ENCODE data around the gene HCLS1. TPM values are rescaled to one million over a fixed set of nuclear protein-coding genes. Genes with fewer than 3 reads are reported as not detected.

The HCLS1 gene
- total and polyA plus RNA-seq, 2 of the 8 experiments (the other 6 are each of a cell fraction or from before 2014, with no cell fraction given), result 0.53 to 1.3 TPM

DNA sequence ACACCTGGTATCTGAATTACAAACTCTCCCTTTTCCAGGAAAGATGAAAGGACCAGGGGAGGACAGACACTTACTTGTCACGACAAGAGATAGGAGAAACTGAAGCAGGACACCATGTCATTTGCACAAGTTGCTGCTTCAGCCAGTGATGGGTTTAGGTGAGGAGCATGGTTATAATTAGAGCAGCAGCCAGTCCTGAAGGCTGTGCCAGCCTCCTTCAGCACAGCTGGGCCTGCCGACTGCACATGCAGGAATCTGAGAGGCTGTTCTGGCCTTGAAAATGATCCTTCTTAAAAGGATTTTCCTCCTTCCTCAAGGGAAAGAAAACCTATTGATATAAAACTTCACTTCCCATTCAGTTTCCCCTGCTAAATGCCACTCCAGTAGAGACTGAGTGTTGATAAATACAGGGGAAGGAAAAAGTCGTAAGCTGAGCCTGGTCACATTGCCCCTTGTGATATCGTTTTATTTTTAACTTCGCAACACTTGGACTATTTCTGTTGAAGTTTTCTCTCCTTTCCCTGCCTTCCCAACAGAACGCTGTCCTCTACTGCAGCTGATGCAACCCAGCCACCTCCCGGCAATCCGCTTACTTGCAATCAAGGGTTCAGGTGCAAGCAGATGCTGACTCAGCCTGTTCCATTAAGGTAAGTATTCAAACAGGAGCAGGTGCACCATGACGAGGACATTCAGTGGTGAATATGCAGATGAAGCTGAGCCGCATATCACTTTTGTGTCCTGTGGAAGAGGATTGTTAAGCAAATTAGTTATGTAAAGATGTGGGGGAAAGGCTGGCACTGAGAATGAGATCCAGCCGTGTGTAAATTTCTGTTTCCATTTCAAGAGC is 67.6 kb downstream of the HCLS1 start, which contains the start of gene FBXO40 (continued):
- TF ChIP-seq, protein P1, sequence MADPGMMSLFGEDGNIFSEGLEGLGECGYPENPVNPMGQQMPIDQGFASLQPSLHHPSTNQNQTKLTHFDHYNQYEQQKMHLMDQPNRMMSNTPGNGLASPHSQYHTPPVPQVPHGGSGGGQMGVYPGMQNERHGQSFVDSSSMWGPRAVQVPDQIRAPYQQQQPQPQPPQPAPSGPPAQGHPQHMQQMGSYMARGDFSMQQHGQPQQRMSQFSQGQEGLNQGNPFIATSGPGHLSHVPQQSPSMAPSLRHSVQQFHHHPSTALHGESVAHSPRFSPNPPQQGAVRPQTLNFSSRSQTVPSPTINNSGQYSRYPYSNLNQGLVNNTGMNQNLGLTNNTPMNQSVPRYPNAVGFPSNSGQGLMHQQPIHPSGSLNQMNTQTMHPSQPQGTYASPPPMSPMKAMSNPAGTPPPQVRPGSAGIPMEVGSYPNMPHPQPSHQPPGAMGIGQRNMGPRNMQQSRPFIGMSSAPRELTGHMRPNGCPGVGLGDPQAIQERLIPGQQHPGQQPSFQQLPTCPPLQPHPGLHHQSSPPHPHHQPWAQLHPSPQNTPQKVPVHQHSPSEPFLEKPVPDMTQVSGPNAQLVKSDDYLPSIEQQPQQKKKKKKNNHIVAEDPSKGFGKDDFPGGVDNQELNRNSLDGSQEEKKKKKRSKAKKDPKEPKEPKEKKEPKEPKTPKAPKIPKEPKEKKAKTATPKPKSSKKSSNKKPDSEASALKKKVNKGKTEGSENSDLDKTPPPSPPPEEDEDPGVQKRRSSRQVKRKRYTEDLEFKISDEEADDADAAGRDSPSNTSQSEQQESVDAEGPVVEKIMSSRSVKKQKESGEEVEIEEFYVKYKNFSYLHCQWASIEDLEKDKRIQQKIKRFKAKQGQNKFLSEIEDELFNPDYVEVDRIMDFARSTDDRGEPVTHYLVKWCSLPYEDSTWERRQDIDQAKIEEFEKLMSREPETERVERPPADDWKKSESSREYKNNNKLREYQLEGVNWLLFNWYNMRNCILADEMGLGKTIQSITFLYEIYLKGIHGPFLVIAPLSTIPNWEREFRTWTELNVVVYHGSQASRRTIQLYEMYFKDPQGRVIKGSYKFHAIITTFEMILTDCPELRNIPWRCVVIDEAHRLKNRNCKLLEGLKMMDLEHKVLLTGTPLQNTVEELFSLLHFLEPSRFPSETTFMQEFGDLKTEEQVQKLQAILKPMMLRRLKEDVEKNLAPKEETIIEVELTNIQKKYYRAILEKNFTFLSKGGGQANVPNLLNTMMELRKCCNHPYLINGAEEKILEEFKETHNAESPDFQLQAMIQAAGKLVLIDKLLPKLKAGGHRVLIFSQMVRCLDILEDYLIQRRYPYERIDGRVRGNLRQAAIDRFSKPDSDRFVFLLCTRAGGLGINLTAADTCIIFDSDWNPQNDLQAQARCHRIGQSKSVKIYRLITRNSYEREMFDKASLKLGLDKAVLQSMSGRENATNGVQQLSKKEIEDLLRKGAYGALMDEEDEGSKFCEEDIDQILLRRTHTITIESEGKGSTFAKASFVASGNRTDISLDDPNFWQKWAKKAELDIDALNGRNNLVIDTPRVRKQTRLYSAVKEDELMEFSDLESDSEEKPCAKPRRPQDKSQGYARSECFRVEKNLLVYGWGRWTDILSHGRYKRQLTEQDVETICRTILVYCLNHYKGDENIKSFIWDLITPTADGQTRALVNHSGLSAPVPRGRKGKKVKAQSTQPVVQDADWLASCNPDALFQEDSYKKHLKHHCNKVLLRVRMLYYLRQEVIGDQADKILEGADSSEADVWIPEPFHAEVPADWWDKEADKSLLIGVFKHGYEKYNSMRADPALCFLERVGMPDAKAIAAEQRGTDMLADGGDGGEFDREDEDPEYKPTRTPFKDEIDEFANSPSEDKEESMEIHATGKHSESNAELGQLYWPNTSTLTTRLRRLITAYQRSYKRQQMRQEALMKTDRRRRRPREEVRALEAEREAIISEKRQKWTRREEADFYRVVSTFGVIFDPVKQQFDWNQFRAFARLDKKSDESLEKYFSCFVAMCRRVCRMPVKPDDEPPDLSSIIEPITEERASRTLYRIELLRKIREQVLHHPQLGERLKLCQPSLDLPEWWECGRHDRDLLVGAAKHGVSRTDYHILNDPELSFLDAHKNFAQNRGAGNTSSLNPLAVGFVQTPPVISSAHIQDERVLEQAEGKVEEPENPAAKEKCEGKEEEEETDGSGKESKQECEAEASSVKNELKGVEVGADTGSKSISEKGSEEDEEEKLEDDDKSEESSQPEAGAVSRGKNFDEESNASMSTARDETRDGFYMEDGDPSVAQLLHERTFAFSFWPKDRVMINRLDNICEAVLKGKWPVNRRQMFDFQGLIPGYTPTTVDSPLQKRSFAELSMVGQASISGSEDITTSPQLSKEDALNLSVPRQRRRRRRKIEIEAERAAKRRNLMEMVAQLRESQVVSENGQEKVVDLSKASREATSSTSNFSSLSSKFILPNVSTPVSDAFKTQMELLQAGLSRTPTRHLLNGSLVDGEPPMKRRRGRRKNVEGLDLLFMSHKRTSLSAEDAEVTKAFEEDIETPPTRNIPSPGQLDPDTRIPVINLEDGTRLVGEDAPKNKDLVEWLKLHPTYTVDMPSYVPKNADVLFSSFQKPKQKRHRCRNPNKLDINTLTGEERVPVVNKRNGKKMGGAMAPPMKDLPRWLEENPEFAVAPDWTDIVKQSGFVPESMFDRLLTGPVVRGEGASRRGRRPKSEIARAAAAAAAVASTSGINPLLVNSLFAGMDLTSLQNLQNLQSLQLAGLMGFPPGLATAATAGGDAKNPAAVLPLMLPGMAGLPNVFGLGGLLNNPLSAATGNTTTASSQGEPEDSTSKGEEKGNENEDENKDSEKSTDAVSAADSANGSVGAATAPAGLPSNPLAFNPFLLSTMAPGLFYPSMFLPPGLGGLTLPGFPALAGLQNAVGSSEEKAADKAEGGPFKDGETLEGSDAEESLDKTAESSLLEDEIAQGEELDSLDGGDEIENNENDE (IDR thresholded peaks at IDR 0.05; ENCODE audit: insufficient replicate concordance, low read length), result no peak
- TF ChIP-seq, protein P2, sequence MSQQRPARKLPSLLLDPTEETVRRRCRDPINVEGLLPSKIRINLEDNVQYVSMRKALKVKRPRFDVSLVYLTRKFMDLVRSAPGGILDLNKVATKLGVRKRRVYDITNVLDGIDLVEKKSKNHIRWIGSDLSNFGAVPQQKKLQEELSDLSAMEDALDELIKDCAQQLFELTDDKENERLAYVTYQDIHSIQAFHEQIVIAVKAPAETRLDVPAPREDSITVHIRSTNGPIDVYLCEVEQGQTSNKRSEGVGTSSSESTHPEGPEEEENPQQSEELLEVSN (IDR thresholded peaks at IDR 0.05), result no peak
- TF ChIP-seq, protein P3, sequence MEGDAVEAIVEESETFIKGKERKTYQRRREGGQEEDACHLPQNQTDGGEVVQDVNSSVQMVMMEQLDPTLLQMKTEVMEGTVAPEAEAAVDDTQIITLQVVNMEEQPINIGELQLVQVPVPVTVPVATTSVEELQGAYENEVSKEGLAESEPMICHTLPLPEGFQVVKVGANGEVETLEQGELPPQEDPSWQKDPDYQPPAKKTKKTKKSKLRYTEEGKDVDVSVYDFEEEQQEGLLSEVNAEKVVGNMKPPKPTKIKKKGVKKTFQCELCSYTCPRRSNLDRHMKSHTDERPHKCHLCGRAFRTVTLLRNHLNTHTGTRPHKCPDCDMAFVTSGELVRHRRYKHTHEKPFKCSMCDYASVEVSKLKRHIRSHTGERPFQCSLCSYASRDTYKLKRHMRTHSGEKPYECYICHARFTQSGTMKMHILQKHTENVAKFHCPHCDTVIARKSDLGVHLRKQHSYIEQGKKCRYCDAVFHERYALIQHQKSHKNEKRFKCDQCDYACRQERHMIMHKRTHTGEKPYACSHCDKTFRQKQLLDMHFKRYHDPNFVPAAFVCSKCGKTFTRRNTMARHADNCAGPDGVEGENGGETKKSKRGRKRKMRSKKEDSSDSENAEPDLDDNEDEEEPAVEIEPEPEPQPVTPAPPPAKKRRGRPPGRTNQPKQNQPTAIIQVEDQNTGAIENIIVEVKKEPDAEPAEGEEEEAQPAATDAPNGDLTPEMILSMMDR (IDR thresholded peaks at IDR 0.05; ENCODE audit: control extremely low read depth in 1 of 3, insufficient read depth in 1 of 3, low read depth in 1 of 3, low read length in 3 of 3), result peak; percentile 27 to 61 (median 48); a peak in 3 of 4 replicates
- TF ChIP-seq KDM1A (IDR thresholded peaks at IDR 0.05; ENCODE audit: borderline replicate concordance, low read length), result no peak; the same call in 1 of the 2 replicates
- peak; percentile 19 for TF ChIP-seq TAF7 (optimal IDR thresholded peaks at IDR 0.05; ENCODE audit: borderline replicate concordance, low read depth, low read length)
- no peak for TF ChIP-seq CHD1 (IDR thresholded peaks at IDR 0.05; ENCODE audit: low read depth, low read length)
